Left lung (tissue), 10 donors: ENCODE data around the gene MACROD2. TPM values are rescaled to one million over a fixed set of nuclear protein-coding genes. Genes with fewer than 3 reads are reported as not detected.

Source experiments
- ATAC-seq: fragments of 200-7000 bp; cut with Tn5 transposase; one replicate; pipeline ENCODE4 v1.9.1; 2020; ENCODE audit warnings: moderate library complexity
- DNase-seq, 4 donors: peaks; one replicate each; pipeline ENCODE4 v3.0.0-alpha.2; 2013 to 2020
- H3K27ac ChIP-seq, 2 donors: fragments of 200-600 bp; sonication (generic) in 1 of 2; one replicate each; pipeline versions ENCODE4 v1.5.0 to v1.8.0; 2020 to 2021
- H3K27me3 ChIP-seq, 2 donors: fragments of 200-600 bp; sonication (generic) in 1 of 2; one replicate each; pipeline versions ENCODE4 v1.5.0 to v1.8.0; 2020 to 2021
- H3K36me3 ChIP-seq, 2 donors: fragments of 200-600 bp; sonication (generic) in 1 of 2; one replicate each; pipeline versions ENCODE4 v1.5.0 to v1.8.0; 2020 to 2021
- H3K4me1 ChIP-seq, 2 donors: fragments of 200-600 bp; one replicate each; pipeline ENCODE4 v1.8.0; 2021
- H3K4me3 ChIP-seq, 2 donors: fragments of 200-600 bp; sonication (generic) in 1 of 2; one replicate each; pipeline versions ENCODE4 v1.5.0 to v1.8.0; 2020 to 2021; ENCODE audit warnings: mild to moderate bottlenecking in 1 of 2
- H3K9me3 ChIP-seq, 2 donors: fragments of 200-600 bp; sonication (generic) in 1 of 2; one replicate each; pipeline versions ENCODE4 v1.5.0 to v1.8.0; 2020 to 2021
- intact Hi-C, 2 donors: fragments of 100-400 bp; cut with DNase I; formaldehyde crosslinking; loops; one replicate each; pipeline versions ENCODE4 v1.11.2 to v1.14.2; 2022
- polyA plus RNA-seq, 6 donors: library from polyadenylated mRNA; unstranded; fragments of 120-200 nt; gene quantifications; one replicate each; pipeline ENCODE4 v1.2.1, GENCODE V29; 2013; ENCODE audit not compliant: insufficient read length in 6 of 6
- total RNA-seq, 2 donors: library from RNA; stranded (reverse); fragmentation: NEBNext Ultra II Directional; extraction: Animal tissue kit (Norgen Biotek cat#: 25700); gene quantifications; one replicate each; pipeline ENCODE4 v1.2.1, GENCODE V29; 2021
- TF ChIP-seq, protein P1 (sequence below), 2 donors: fragments of 200-600 bp; sonication (generic) in 1 of 2; IDR thresholded peaks; one replicate each; pipeline versions ENCODE4 v1.5.0 to v1.8.0; 2021; ENCODE audit warnings: antibody characterized with exemption in 2 of 2
- donor health status: DM: no; HTN: yes; CAD: no.
- donor health status: DM: no; HTN: no; CAD: no.

Gene MACROD2
- total and polyA plus RNA-seq, 8 donors, result 6.1 to 23.6 (median 8.9) TPM

DNA sequence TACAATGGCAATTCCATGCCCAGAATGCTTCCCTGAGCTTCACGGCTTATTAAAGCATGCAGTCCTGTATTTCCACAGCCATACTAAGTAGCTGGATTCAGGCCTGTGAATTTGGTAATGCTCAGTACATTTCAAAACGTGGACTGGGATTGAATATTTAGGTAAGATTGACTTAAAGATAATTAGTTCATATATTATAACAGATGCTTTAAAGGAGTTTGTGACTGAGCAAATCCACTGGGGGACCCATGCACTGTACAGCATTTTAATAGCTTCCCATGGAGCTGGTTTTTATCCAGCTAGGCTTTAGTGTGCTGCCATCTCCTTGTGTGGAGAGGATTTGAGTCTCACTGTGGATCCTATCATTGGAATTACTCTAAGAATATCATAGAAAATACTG lies 763.0 kb downstream of the MACROD2 start:
- TF ChIP-seq, protein P1, sequence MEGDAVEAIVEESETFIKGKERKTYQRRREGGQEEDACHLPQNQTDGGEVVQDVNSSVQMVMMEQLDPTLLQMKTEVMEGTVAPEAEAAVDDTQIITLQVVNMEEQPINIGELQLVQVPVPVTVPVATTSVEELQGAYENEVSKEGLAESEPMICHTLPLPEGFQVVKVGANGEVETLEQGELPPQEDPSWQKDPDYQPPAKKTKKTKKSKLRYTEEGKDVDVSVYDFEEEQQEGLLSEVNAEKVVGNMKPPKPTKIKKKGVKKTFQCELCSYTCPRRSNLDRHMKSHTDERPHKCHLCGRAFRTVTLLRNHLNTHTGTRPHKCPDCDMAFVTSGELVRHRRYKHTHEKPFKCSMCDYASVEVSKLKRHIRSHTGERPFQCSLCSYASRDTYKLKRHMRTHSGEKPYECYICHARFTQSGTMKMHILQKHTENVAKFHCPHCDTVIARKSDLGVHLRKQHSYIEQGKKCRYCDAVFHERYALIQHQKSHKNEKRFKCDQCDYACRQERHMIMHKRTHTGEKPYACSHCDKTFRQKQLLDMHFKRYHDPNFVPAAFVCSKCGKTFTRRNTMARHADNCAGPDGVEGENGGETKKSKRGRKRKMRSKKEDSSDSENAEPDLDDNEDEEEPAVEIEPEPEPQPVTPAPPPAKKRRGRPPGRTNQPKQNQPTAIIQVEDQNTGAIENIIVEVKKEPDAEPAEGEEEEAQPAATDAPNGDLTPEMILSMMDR (IDR thresholded peaks at IDR 0.05), result no peak
- no peaks in the 10 kb centered on the region for H3K27me3 ChIP-seq
- no peaks in the 10 kb centered on the region for H3K36me3 ChIP-seq
- no peaks in the 10 kb centered on the region for H3K4me1 ChIP-seq
- H3K9me3 ChIP-seq, result no peaks in the 10 kb centered on the region
- no peak for DNase-seq
- intact Hi-C loops, result no loop called here
- no peak overlapping the region for H3K27ac ChIP-seq
- no peak for ATAC-seq
- H3K4me3 ChIP-seq, result no peak overlapping the region

DNA sequence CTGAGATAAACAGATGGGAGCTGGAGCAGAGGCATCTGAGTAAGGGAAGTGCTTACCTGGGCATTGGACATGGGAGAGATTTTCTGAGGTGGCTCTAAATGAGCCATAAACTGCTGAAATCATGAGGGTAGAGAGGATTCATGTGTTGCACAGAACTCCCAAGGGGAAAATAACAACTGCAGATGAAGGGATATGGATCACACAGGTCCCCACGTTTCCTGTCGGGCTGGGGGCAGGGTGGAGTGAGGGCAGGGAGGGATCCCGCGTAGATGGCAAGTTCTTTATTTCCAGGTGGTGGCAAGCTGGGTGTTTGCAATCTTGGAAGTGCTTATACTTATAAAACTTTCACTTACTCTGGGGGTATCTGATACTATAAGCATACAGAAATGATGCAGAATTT lies 764.7 kb downstream of the MACROD2 start:
- DNase-seq (no peak), ATAC-seq (no peak)
- intact Hi-C loops, result no loop called here
- Histone ChIP-seq H3K27me3 (no peaks in the 10 kb centered on the region), H3K9me3 (no peaks in the 10 kb centered on the region), H3K36me3 (no peaks in the 10 kb centered on the region), H3K4me1 (no peaks in the 10 kb centered on the region), H3K4me3 (no peak overlapping the region), H3K27ac (no peak overlapping the region)
- TF ChIP-seq, protein P1 (IDR thresholded peaks at IDR 0.05), result no peak

DNA sequence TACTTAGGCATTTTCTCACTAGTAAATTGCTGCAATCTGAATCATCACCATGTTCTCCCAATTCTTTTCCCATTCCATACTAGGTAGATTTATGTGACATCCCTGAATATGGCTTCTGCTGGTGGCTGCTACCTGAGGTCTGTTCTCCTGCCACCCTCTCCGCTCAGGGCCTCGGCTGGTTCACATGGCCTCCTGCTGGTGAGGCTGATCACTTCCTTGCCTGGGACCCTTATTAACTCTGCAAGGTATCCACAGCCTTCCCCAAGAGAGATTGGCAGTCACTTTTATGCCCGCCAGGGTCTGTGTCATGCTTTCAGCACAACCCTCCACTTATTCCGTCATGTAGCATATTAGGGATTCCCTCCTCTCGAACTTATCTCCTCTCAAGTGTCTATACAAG lies 766.6 kb downstream of the MACROD2 start:
- H3K27ac ChIP-seq, result no peak overlapping the region
- H3K4me3 ChIP-seq, result no peak overlapping the region
- TF ChIP-seq, protein P1 (IDR thresholded peaks at IDR 0.05), result no peak
- H3K9me3 ChIP-seq, result no peaks in the 10 kb centered on the region
- H3K27me3 ChIP-seq, result no peaks in the 10 kb centered on the region
- ATAC-seq (no peak), DNase-seq (no peak)
- intact Hi-C loops, result no loop called here
- no peaks in the 10 kb centered on the region for H3K4me1 ChIP-seq
- H3K36me3 ChIP-seq, result no peaks in the 10 kb centered on the region

DNA sequence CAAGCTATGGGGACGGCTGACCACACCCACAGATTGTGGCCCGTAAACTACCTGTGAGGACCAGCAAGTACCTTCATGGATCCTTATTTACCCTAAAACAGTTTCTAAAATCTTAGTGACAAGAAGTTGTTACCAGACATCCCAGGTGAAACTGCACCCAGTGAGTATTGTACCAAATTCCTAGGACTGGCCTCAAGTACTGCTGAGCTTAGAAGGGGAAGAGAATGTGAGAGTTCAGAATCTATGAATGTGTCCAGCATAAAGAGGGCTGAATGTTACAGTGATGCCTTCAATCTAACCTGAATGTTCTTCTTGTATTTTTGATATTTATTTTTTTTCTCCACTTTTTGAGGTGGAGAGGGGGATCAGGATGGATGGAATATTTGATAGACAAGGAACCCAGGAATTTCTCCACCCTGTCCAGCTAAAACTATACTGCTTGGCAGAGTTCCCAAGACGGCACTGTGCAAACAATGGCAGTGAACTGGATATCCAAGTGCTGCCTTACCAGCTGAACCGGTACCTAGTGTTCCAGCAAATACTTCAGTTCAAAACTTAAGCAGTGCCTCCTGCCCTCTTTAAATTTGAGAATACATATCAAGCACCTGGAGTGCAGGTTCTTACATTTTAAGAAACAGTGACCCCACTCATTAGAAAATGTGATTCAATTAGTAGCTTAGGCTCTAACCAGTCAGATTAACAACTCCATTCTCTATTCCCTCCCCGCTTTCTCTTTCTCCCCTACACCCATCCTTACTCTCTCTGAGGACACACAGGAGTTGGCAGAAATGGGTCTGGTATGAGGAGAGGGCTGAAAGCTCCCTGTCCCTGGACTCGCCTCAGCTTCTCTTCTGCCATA lies 769.4 kb downstream of the MACROD2 start:
- H3K27ac ChIP-seq, result peak overlapping the region; percentile 53
- DNase-seq, result peak in 3 of 4 donors; percentile 57 to 84 (median 66)
- ATAC-seq, result peak; percentile 88
- intact Hi-C loops, result no loop called here
- peaks cover 0 to 3% of the 10 kb centered on the region in 2 donors for H3K9me3 ChIP-seq
- no peaks in the 10 kb centered on the region for H3K36me3 ChIP-seq
- no peak overlapping the region for H3K4me3 ChIP-seq
- no peaks in the 10 kb centered on the region for H3K27me3 ChIP-seq
- TF ChIP-seq, protein P1 (IDR thresholded peaks at IDR 0.05), result no peak
- no peaks in the 10 kb centered on the region for H3K4me1 ChIP-seq

DNA sequence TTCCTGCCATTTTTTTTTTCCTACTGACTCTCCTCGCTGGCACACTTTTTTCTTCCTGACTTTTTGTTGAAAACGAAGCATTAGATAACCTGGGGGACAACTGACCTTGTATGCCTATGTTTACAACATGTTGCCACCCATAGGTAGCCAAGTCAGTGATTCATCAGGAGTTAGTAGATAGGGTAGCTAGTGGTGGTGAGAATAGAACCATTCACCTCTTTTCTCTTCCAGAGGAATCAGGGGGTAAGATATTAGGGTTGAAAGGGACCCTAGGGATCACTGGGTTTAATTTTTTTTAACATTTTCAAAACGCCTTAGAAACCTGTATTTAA lies 770.0 kb downstream of the MACROD2 start:
- peaks cover 0 to 3% of the 10 kb centered on the region in 2 donors for H3K9me3 ChIP-seq
- no peaks in the 10 kb centered on the region for H3K27me3 ChIP-seq
- no peaks in the 10 kb centered on the region for H3K36me3 ChIP-seq
- DNase-seq (no peak), ATAC-seq (peak; percentile 29)
- peak overlapping the region; percentile 51 to 53 for H3K27ac ChIP-seq
- TF ChIP-seq, protein P1 (IDR thresholded peaks at IDR 0.05), result no peak
- intact Hi-C loops, result no loop called here
- no peak overlapping the region for H3K4me3 ChIP-seq
- H3K4me1 ChIP-seq, result no peaks in the 10 kb centered on the region
